OCI-LY7 (cell line): ENCODE measurements around the gene GALNT7. TPM values are rescaled to one million over a fixed set of nuclear protein-coding genes. Genes with fewer than 3 reads are reported as not detected.

Experiments used
- BruUV-seq: library from RNA; stranded (reverse); fragments of 400-500 nt; replicated peaks from 2 replicates; lab custom pipeline; 2021; lab: Mats Ljungman, UMichigan
- CTCF ChIA-PET: fragments of 300-600 bp; sonication (Branson Sonifier 250); formaldehyde crosslinking; loops from one replicate; lab custom pipeline; 2022; ENCODE audit warnings: antibody characterized with exemption; ENCODE audit not compliant: unreplicated experiment; lab: Charles Lee
- POLR2A ChIA-PET: fragments of 300-600 bp; sonication (Branson Sonifier 250); formaldehyde crosslinking; loops from one replicate; lab custom pipeline; 2022; ENCODE audit warnings: antibody characterized with exemption; lab: Charles Lee
- DNase-seq: peaks from one replicate; pipeline ENCODE4 v3.0.0-alpha.2; 2015; ENCODE audit warnings: low spot score
- H2AFZ ChIP-seq: fragments of 200-600 bp; sonication (generic), shearing (Covaris generic); 2 replicates; pipeline ENCODE4 v1.6.1; 2014; ENCODE audit warnings: mild to moderate bottlenecking, antibody characterized with exemption, low read length, moderate library complexity
- H3K27ac ChIP-seq: fragments of 200-600 bp; sonication (generic); 2 replicates; pipeline ENCODE4 v1.5.1; 2014; ENCODE audit warnings: mixed run types, low read depth, mild to moderate bottlenecking, moderate library complexity, low read length, inconsistent platforms; ENCODE audit not compliant: poor library complexity, severe bottlenecking
- H3K36me3 ChIP-seq: fragments of 200-600 bp; sonication (generic); 2 replicates; pipeline ENCODE4 v1.6.1; 2014; ENCODE audit warnings: mild to moderate bottlenecking, antibody characterized with exemption, low read length, moderate library complexity, mixed read lengths; ENCODE audit not compliant: insufficient read depth
- H3K4me1 ChIP-seq: fragments of 200-600 bp; sonication (generic); 2 replicates; pipeline ENCODE4 v1.5.1; 2014; ENCODE audit warnings: mild to moderate bottlenecking, low read length; ENCODE audit not compliant: insufficient read depth, poor library complexity, severe bottlenecking
- H3K4me2 ChIP-seq: fragments of 200-600 bp; sonication (generic); 2 replicates; pipeline ENCODE4 v1.6.1; 2014; ENCODE audit warnings: mild to moderate bottlenecking, low read length
- H3K4me3 ChIP-seq: fragments of 200-600 bp; sonication (generic); 2 replicates; pipeline ENCODE4 v1.5.1; 2014; ENCODE audit warnings: mild to moderate bottlenecking, low read depth, low read length; ENCODE audit not compliant: poor library complexity, severe bottlenecking
- H3K79me2 ChIP-seq: fragments of 200-600 bp; sonication (generic); 2 replicates; pipeline ENCODE4 v1.6.1; 2016; ENCODE audit warnings: low read depth, mild to moderate bottlenecking, low read length, moderate library complexity, mixed read lengths; ENCODE audit not compliant: insufficient read depth
- H3K9me2 ChIP-seq: fragments of 200-600 bp; sonication (generic); 2 replicates; pipeline ENCODE4 v1.6.1; 2016; ENCODE audit warnings: mild to moderate bottlenecking, low read length, mixed read lengths; ENCODE audit not compliant: insufficient read depth
- H3K9me3 ChIP-seq: fragments of 200-600 bp; sonication (generic); 2 replicates; pipeline ENCODE4 v1.6.1; 2014; ENCODE audit warnings: mild to moderate bottlenecking, mixed run types, low read length, mixed read lengths
- H4K20me1 ChIP-seq: fragments of 200-600 bp; sonication (generic); 2 replicates; pipeline ENCODE4 v1.6.1; 2014; ENCODE audit warnings: mild to moderate bottlenecking, antibody characterized with exemption, low read length, moderate library complexity, mixed read lengths; ENCODE audit not compliant: insufficient read depth
- CTCF ChIP-seq: fragments of 200-600 bp; sonication (generic); conservative IDR thresholded peaks from 2 replicates; pipeline ENCODE4 v1.5.1; 2014; ENCODE audit warnings: mild to moderate bottlenecking, antibody characterized with exemption, low read length, moderate library complexity, mixed read lengths
- EZH2phosphoT487 ChIP-seq: fragments of 200-600 bp; sonication (generic); IDR thresholded peaks from 2 replicates; pipeline ENCODE4 v1.6.1; 2018; ENCODE audit warnings: low read depth, borderline replicate concordance, mild to moderate bottlenecking, mixed run types, antibody characterized with exemption, low read length, moderate library complexity, mixed read lengths
- intact Hi-C: fragments of 100-400 bp; cut with micrococcal nuclease; formaldehyde crosslinking; loops from one replicate; pipeline ENCODE4 v1.10.0; 2022; ENCODE audit not compliant: unreplicated experiment
- total RNA-seq, 2 experiments: library from RNA; depleted of rRNA in 1 of 2; stranded (reverse); fragments of >200 nt in 1 of 2; shearing (Covaris generic) in 1 of 2; gene quantifications; 2 replicates each; pipeline ENCODE4 v1.2.3, GENCODE V29; 2014 to 2022

GALNT7 gene
- total RNA-seq, 2 experiments from 2014 or later = 20.3 to 34.4 TPM

- intact Hi-C loops = loop anchor here (2.0 to 5.0 kb wide), 3 partner anchors 87 to 199 kb away; no protein-coding TSS in a partner anchor
- Histone ChIP-seq H2AFZ (peak overlapping the region; percentile 29; the same call in 1 of the 2 replicates), H3K79me2 (peaks cover 51% of the 10 kb centered on the region), H3K4me3 (peak overlapping the region; percentile 79), H4K20me1 (peaks cover 18% of the 10 kb centered on the region; the same call in 1 of the 2 replicates), H3K9me3 (no peaks in the 10 kb centered on the region), H3K9me2 (no peaks in the 10 kb centered on the region), H3K4me2 (peak overlapping the region; percentile 97), H3K4me1 (peaks cover 38% of the 10 kb centered on the region), H3K36me3 (peaks cover 22% of the 10 kb centered on the region), H3K27ac (peak overlapping the region; percentile 84)
- TF ChIP-seq EZH2phosphoT487 = no peak
- no peak for TF ChIP-seq CTCF
- DNase-seq = peak; percentile 87
- BruUV-seq = no TSS peak
- ChIA-PET CTCF (no interaction called here), POLR2A (interaction anchor here (1.1 to 1.7 kb wide), 6 partner anchors 9 to 198 kb away, joined by 3 to 8 read pairs (median 6); no protein-coding TSS in a partner anchor)
Measured at GRCh38 chr4:173169428-173170181, 994 bp downstream of the GALNT7 start.

- peak overlapping the region; percentile 97 for H3K4me2 ChIP-seq
- POLR2A ChIA-PET = interaction anchor here (0.6 to 1.7 kb wide), 10 partner anchors 9 to 197 kb away, joined by 3 to 8 read pairs (median 3); no protein-coding TSS in a partner anchor
- CTCF ChIA-PET = no interaction called here
- peak overlapping the region; percentile 29; the same call in 1 of the 2 replicates for H2AFZ ChIP-seq
- H3K9me3 ChIP-seq = no peaks in the 10 kb centered on the region
- peak overlapping the region; percentile 84 for H3K27ac ChIP-seq
- H3K9me2 ChIP-seq = no peaks in the 10 kb centered on the region
- H3K79me2 ChIP-seq = peaks cover 58% of the 10 kb centered on the region
- peaks cover 41% of the 10 kb centered on the region for H3K4me1 ChIP-seq
- peak overlapping the region; percentile 79 for H3K4me3 ChIP-seq
- DNase-seq = no peak
- intact Hi-C loops = no loop called here
- TF ChIP-seq CTCF = no peak
- TF ChIP-seq EZH2phosphoT487 = no peak
- peaks cover 20% of the 10 kb centered on the region for H4K20me1 ChIP-seq
- peaks cover 16% of the 10 kb centered on the region for H3K36me3 ChIP-seq
- no TSS peak for BruUV-seq
Measured at GRCh38 chr4:173170182-173170778, 1.7 kb downstream of the GALNT7 start.
